Measurements from ENCODE around the gene STX8. TPM values are rescaled to one million over a fixed set of nuclear protein-coding genes. Genes with fewer than 3 reads are reported as not detected.
A peak's percentile ranks its signal among the peaks of the same experiment; 100 is the strongest.
"Not testable (repeated sequence)": the region's sequence is repeated elsewhere in the genome, so short reads cannot be mapped to it uniquely, and the experiment has no call there.

The STX8 gene
- total RNA-seq, result 10 to 100 TPM; 60.6 to 68.0 TPM

- no peaks in the 10 kb centered on the region for H3K9me3 Mint-ChIP-seq
- no peaks in the 10 kb centered on the region for H3K36me3 Mint-ChIP-seq (ENCODE audit: low read depth)
- H3K27ac Mint-ChIP-seq, result peak within 1 kb of the TSS; percentile 59
- peaks cover 22% of the 10 kb centered on the region for H3K4me1 Mint-ChIP-seq (ENCODE audit: low read depth)
- H3K4me3 Mint-ChIP-seq, result peak within 1 kb of the TSS; percentile 84
- H3K27me3 Mint-ChIP-seq (ENCODE audit: low read depth), result no peaks in the 10 kb centered on the region
- DNase-seq, result peak; percentile 87
- intact Hi-C loops (cut with micrococcal nuclease), result loop anchor here (2.0 kb wide), 1 partner anchor 69 kb away; the partner anchor contains the start of gene USP43
- CTCF ChIA-PET, result interaction anchor here (0.5 to 2.2 kb wide), 5 partner anchors 9 to 326 kb away, joined by 3 to 11 read pairs (median 4); no protein-coding TSS in a partner anchor
Observed at GRCh38 chr17:9575381-9576101, at the start of gene STX8. Gene STX8 (minus strand): TSS chr17:9575820. CDS start chr17:9575808, 12 bp downstream.

- CTCF ChIA-PET, result interaction anchor here (0.5 kb wide), 1 partner anchor 821 kb away, joined by 3 read pairs; no protein-coding TSS in a partner anchor
- Mint-ChIP-seq H3K36me3 (ENCODE audit: low read depth) (no peaks in the 10 kb centered on the region), H3K27me3 (ENCODE audit: low read depth) (peaks cover 4% of the 10 kb centered on the region), H3K4me1 (ENCODE audit: low read depth) (no peaks in the 10 kb centered on the region), H3K4me3 (no peak overlapping the region), H3K9me3 (peaks cover 24% of the 10 kb centered on the region), H3K27ac (no peak overlapping the region)
- no peak for DNase-seq
- intact Hi-C loops (cut with micrococcal nuclease), result no loop called here
Observed at GRCh38 chr17:9622961-9623360, 47.3 kb upstream of the STX8 start.

- CTCF ChIA-PET, result no interaction called here
- Mint-ChIP-seq H3K9me3 (peaks cover 1% of the 10 kb centered on the region), H3K4me1 (ENCODE audit: low read depth) (no peaks in the 10 kb centered on the region), H3K27me3 (ENCODE audit: low read depth) (peaks cover 7% of the 10 kb centered on the region), H3K36me3 (ENCODE audit: low read depth) (no peaks in the 10 kb centered on the region), H3K4me3 (no peak overlapping the region), H3K27ac (no peak overlapping the region)
- no peak for DNase-seq
- intact Hi-C loops (cut with micrococcal nuclease), result no loop called here
Observed at GRCh38 chr17:9615486-9615885, 39.9 kb upstream of the STX8 start.

- no peaks in the 10 kb centered on the region for H3K36me3 Mint-ChIP-seq (ENCODE audit: low read depth)
- no peak for DNase-seq
- intact Hi-C loops (cut with micrococcal nuclease), result no loop called here
- no peaks in the 10 kb centered on the region for H3K4me1 Mint-ChIP-seq (ENCODE audit: low read depth)
- H3K27ac Mint-ChIP-seq, result no peak overlapping the region
- peaks cover 3% of the 10 kb centered on the region for H3K9me3 Mint-ChIP-seq
- H3K27me3 Mint-ChIP-seq (ENCODE audit: low read depth), result peaks cover 14% of the 10 kb centered on the region
- H3K4me3 Mint-ChIP-seq, result no peak overlapping the region
- CTCF ChIA-PET, result no interaction called here
Observed at GRCh38 chr17:9612006-9612405, 36.4 kb upstream of the STX8 start.

- Mint-ChIP-seq H3K36me3 (ENCODE audit: low read depth) (no peaks in the 10 kb centered on the region), H3K4me3 (no peak overlapping the region), H3K27me3 (ENCODE audit: low read depth) (peaks cover 14% of the 10 kb centered on the region), H3K27ac (no peak overlapping the region), H3K4me1 (ENCODE audit: low read depth) (no peaks in the 10 kb centered on the region), H3K9me3 (peaks cover 3% of the 10 kb centered on the region)
- CTCF ChIA-PET, result no interaction called here
- intact Hi-C loops (cut with micrococcal nuclease), result no loop called here
- DNase-seq, result no peak
Observed at GRCh38 chr17:9611557-9611956, 35.9 kb upstream of the STX8 start.

GRCh38 chr17:9607058-9607457, 31.4 kb upstream of the STX8 start:
- H3K4me3 Mint-ChIP-seq; H3K4me1 Mint-ChIP-seq (ENCODE audit: low read depth); H3K36me3 Mint-ChIP-seq (ENCODE audit: low read depth): not testable (repeated sequence)

GRCh38 chr17:9606453-9606852, 30.8 kb upstream of the STX8 start:
- no peak for DNase-seq
- CTCF ChIA-PET, result no interaction called here
- Mint-ChIP-seq H3K27ac (no peak overlapping the region), H3K36me3 (ENCODE audit: low read depth) (no peaks in the 10 kb centered on the region), H3K4me3 (no peak overlapping the region), H3K4me1 (ENCODE audit: low read depth) (no peaks in the 10 kb centered on the region), H3K27me3 (ENCODE audit: low read depth) (peaks cover 22% of the 10 kb centered on the region), H3K9me3 (peaks cover 2% of the 10 kb centered on the region)
- intact Hi-C loops (cut with micrococcal nuclease), result no loop called here

More at GRCh38 chr17:9607058-9607457, 31.4 kb upstream of the STX8 start:
- H3K27me3 Mint-ChIP-seq (ENCODE audit: low read depth), result peaks cover 21% of the 10 kb centered on the region
- DNase-seq; CTCF ChIA-PET; H3K27ac Mint-ChIP-seq; intact Hi-C loops (cut with micrococcal nuclease); H3K9me3 Mint-ChIP-seq: not testable (repeated sequence)

- H3K27me3 Mint-ChIP-seq (ENCODE audit: low read depth), result peaks cover 19% of the 10 kb centered on the region
- H3K4me3 Mint-ChIP-seq; H3K27ac Mint-ChIP-seq; DNase-seq; H3K4me1 Mint-ChIP-seq (ENCODE audit: low read depth); intact Hi-C loops (cut with micrococcal nuclease); CTCF ChIA-PET; H3K9me3 Mint-ChIP-seq; H3K36me3 Mint-ChIP-seq (ENCODE audit: low read depth): not testable (repeated sequence)
Observed at GRCh38 chr17:9604583-9604982, 29.0 kb upstream of the STX8 start.

GRCh38 chr17:9598661-9599060, 23.0 kb upstream of the STX8 start:
- H3K27ac Mint-ChIP-seq, result no peak overlapping the region
- intact Hi-C loops (cut with micrococcal nuclease), result no loop called here
- peaks cover 7% of the 10 kb centered on the region for H3K27me3 Mint-ChIP-seq (ENCODE audit: low read depth)
- no peaks in the 10 kb centered on the region for H3K9me3 Mint-ChIP-seq
- H3K4me3 Mint-ChIP-seq, result no peak overlapping the region
- H3K36me3 Mint-ChIP-seq (ENCODE audit: low read depth), result no peaks in the 10 kb centered on the region
- CTCF ChIA-PET, result no interaction called here
- no peaks in the 10 kb centered on the region for H3K4me1 Mint-ChIP-seq (ENCODE audit: low read depth)
- DNase-seq, result no peak

- DNase-seq; H3K27ac Mint-ChIP-seq; H3K27me3 Mint-ChIP-seq (ENCODE audit: low read depth); H3K9me3 Mint-ChIP-seq; H3K36me3 Mint-ChIP-seq (ENCODE audit: low read depth); H3K4me3 Mint-ChIP-seq; H3K4me1 Mint-ChIP-seq (ENCODE audit: low read depth); intact Hi-C loops (cut with micrococcal nuclease): not testable (repeated sequence)
- CTCF ChIA-PET, result interaction anchor here (0.6 kb wide), 1 partner anchor 91 kb away, joined by 3 read pairs; no protein-coding TSS in a partner anchor
Observed at GRCh38 chr17:9597638-9598037, 22.0 kb upstream of the STX8 start.

GRCh38 chr17:9594065-9594464, 18.4 kb upstream of the STX8 start:
- no peak overlapping the region for H3K4me3 Mint-ChIP-seq
- no peaks in the 10 kb centered on the region for H3K4me1 Mint-ChIP-seq (ENCODE audit: low read depth)
- no peak overlapping the region for H3K27ac Mint-ChIP-seq
- CTCF ChIA-PET, result no interaction called here
- H3K27me3 Mint-ChIP-seq (ENCODE audit: low read depth), result no peaks in the 10 kb centered on the region
- H3K9me3 Mint-ChIP-seq, result no peaks in the 10 kb centered on the region
- no peak for DNase-seq
- intact Hi-C loops (cut with micrococcal nuclease), result no loop called here
- H3K36me3 Mint-ChIP-seq (ENCODE audit: low read depth), result no peaks in the 10 kb centered on the region

- Mint-ChIP-seq H3K4me1 (ENCODE audit: low read depth) (no peaks in the 10 kb centered on the region), H3K36me3 (ENCODE audit: low read depth) (no peaks in the 10 kb centered on the region), H3K4me3 (no peak overlapping the region), H3K27ac (no peak overlapping the region), H3K27me3 (ENCODE audit: low read depth) (no peaks in the 10 kb centered on the region), H3K9me3 (peaks cover 10% of the 10 kb centered on the region)
- intact Hi-C loops (cut with micrococcal nuclease), result no loop called here
- CTCF ChIA-PET, result no interaction called here
- no peak for DNase-seq
Observed at GRCh38 chr17:9587969-9588656, 12.5 kb upstream of the STX8 start.

- Mint-ChIP-seq H3K4me3 (peak overlapping the region; percentile 84), H3K4me1 (ENCODE audit: low read depth) (peaks cover 22% of the 10 kb centered on the region), H3K9me3 (no peaks in the 10 kb centered on the region), H3K36me3 (ENCODE audit: low read depth) (no peaks in the 10 kb centered on the region), H3K27me3 (ENCODE audit: low read depth) (no peaks in the 10 kb centered on the region), H3K27ac (no peak overlapping the region)
- DNase-seq, result no peak
- intact Hi-C loops (cut with micrococcal nuclease), result loop anchor here (1.0 to 2.0 kb wide), 3 partner anchors 67 to 189 kb away; partner anchors contain the start of gene USP43
- CTCF ChIA-PET, result interaction anchor here (0.7 to 2.4 kb wide), 11 partner anchors 9 to 167 kb away, joined by 3 to 12 read pairs (median 6); no protein-coding TSS in a partner anchor
Observed at GRCh38 chr17:9577373-9577709, 1.7 kb upstream of the STX8 start.
